GM12875 (cell line): ENCODE data around the gene EHBP1.

Experiments used
- H3K4me3 ChIP-seq: one replicate; pipeline ENCODE4 v1.5.1; 2011; ENCODE audit warnings: low read depth, low read length, control low read depth
- CTCF ChIP-seq: IDR thresholded peaks from 2 replicates; pipeline ENCODE4 v1.5.1; 2011; ENCODE audit warnings: low read depth, mild to moderate bottlenecking, control low read depth, inconsistent platforms, low read length, moderate library complexity, borderline replicate concordance; ENCODE audit not compliant: insufficient read depth

Gene EHBP1

GRCh38 chr2:62803961-62804360 is 98.4 kb downstream of the EHBP1 start:
- no peak overlapping the region for H3K4me3 ChIP-seq
- TF ChIP-seq CTCF = no peak

- no peak overlapping the region for H3K4me3 ChIP-seq
- no peak for TF ChIP-seq CTCF
Measured at GRCh38 chr2:62806231-62806630, 100.7 kb downstream of the EHBP1 start.

DNA sequence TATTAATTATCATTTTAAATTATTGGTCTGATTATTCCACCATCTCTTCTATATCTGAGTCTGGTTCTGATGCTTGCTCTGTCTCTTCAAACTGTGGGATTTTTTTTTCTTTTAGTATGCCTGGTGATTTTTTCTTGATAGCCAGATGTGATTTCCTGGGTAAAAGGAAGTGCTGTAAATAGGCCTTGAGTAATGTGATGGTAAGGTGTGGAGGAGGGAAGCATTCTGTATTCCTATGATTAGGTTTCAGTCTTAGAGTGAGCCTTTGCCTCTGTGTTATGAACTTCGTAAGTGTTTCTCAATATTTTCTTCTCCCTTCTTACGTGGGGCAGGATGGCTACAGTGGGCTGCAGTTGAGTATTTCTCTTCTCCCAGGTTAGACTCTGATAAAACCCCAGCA is 103.0 kb downstream of the EHBP1 start:
- no peak overlapping the region for H3K4me3 ChIP-seq
- TF ChIP-seq CTCF = no peak

GRCh38 chr2:62811086-62811485 is 105.6 kb downstream of the EHBP1 start:
- TF ChIP-seq CTCF = no peak
- H3K4me3 ChIP-seq = no peak overlapping the region

DNA sequence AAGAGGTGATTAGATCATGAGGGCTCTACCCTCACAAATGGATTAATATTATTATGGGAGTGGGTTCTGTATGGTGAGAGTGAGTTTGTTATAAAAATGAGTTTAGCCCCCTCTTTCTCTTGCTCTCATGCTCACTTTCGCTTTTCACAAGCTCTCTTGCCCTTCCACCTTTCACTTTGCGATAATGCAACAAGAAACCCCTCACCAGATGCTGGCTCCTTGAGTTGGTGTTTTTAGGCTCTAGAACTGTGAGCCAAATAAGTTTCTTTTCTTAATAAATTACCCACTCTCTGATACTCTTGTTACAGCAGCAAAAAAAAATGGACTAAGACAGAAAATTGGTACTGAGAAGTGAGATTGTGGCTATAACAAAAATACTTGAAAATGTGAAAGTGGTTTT is 106.5 kb downstream of the EHBP1 start:
- no peak overlapping the region for H3K4me3 ChIP-seq
- TF ChIP-seq CTCF = no peak

- no peak overlapping the region for H3K4me3 ChIP-seq
- no peak for TF ChIP-seq CTCF
Measured at GRCh38 chr2:62812921-62813825, 107.7 kb downstream of the EHBP1 start.

- no peak overlapping the region for H3K4me3 ChIP-seq
- no peak for TF ChIP-seq CTCF
Measured at GRCh38 chr2:62814123-62814522, 108.6 kb downstream of the EHBP1 start.
